ENCODE results near the gene P2RX2.
"Not testable (repeated sequence)": the region's sequence is repeated elsewhere in the genome, so short reads cannot be mapped to it uniquely, and the experiment has no call there.

The P2RX2 gene

DNA sequence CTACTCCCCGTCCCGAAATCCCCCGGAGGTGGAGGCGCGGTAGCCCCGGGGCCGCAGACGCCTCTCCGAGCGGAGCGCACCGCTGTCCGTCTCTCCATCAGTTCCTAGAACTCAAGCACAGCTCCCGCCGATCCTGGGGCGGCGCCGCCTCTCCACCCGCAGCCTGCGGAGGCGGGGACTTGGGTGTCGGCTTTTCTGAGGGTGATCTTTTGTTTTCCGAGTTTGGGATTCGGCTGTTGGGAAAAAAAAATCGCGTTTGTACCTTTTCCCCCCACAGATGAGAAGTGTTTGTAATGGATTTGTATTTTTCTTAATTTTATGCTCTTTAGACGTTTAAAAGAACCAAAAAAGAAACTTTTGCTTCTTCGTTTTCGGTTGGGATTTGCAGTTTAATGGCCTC, 34.8 kb upstream of the P2RX2 start:
- no peak for DNase-seq (ENCODE audit: low read depth in 2 of 2)

GRCh38 chr12:132584429-132584828, 34.1 kb upstream of the P2RX2 start:
- DNase-seq (ENCODE audit: low read depth in 2 of 2) = no peak

GRCh38 chr12:132585177-132585576, 33.4 kb upstream of the P2RX2 start:
- no peak for DNase-seq (ENCODE audit: low read depth in 2 of 2)

DNA sequence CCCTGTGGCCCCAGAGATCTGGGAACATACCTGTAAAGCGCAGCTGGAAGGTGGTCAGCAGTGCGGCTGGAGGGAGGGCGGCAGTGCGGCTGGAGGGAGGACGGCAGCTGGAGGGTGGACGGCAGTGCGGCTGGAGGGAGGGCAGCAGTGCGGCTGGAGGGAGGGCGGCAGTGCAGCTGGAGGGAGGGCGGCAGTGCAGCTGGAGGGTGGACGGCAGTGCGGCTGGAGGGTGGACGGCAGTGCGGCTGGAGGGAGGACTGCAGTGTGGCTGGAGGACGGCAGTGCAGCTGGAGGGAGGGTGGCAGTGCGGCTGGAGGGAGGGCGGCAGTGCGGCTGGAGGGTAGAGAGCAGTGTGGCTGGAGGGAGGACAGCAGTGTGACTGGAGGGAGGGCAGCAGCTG, 31.6 kb upstream of the P2RX2 start:
- no peak for DNase-seq (ENCODE audit: low read depth in 2 of 2)

- DNase-seq (ENCODE audit: low read depth in 2 of 2) = no peak
These were observed 30.8 kb upstream of the P2RX2 start for GRCh38 chr12:132587781-132588180.

DNA sequence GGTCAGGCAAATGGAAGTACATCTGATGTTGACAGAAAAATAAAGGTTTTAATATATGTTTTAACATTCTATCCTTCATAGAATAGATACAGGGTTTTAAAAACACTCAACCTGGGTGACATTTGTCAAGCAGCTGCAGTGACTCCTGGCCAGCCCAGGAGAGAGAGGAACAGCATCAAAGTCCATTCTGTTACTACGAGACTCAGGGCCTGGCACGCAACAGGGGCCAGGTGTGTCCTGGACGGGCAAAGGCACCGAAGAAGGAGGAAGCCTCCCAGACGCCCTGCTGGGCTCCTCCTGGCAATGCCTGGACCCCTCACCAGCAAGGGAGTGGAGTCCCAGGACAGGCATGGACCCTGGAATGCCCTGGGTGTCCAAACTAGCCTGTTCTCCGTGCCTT, 30.3 kb upstream of the P2RX2 start:
- DNase-seq (ENCODE audit: low read depth in 2 of 2) = no peak

DNA sequence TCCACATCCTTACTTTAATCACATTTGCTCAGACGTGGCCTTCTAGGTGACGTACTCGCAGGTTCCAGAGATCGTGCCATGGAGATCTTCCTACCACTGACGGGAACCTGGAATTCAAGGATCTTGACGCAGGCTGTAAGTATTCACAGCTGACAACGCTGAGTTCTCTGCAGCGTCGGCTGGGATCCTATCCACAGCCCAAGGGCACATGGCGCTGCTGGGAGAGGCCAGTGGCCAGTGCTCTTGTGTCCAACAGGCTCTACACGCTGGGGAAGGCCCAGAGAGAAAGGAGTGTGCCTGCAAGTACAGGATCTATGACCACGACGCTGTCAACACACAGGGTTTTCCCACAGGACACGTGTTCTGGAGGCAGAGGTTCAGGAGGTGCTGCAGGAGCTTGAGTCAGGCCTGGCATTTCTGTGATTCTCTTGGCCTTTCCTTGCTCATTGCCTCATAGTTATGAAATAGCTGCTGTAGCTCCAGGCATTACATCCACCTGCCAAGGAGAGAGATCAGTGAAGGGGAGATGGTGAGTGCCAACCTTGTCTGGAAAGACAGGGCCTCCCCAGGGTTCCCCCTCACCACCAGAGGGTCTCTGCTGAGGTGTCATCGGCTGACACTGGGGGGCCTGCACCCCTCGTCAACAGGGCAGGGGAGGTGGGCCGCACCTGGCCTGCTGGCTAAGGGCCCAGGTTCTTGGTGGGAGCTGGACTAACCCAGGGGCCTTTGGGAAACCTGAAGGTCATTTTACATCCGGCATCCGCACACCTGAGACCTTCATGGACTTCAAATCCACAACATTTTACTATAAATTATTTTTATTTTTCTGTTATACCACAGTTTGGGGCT, 29.5 kb upstream of the P2RX2 start:
- DNase-seq (ENCODE audit: low read depth in 2 of 2) = no peak

- no peak for DNase-seq (ENCODE audit: low read depth in 2 of 2)
These were observed 27.3 kb upstream of the P2RX2 start for GRCh38 chr12:132591107-132591935.

GRCh38 chr12:132592282-132592970, 26.1 kb upstream of the P2RX2 start:
- no peak for DNase-seq (ENCODE audit: low read depth in 2 of 2)

- no peak for DNase-seq (ENCODE audit: low read depth in 2 of 2)
These were observed 25.5 kb upstream of the P2RX2 start for GRCh38 chr12:132593071-132593470.

- no peak for DNase-seq (ENCODE audit: low read depth in 2 of 2)
These were observed 25.1 kb upstream of the P2RX2 start for GRCh38 chr12:132593521-132593920.

DNA sequence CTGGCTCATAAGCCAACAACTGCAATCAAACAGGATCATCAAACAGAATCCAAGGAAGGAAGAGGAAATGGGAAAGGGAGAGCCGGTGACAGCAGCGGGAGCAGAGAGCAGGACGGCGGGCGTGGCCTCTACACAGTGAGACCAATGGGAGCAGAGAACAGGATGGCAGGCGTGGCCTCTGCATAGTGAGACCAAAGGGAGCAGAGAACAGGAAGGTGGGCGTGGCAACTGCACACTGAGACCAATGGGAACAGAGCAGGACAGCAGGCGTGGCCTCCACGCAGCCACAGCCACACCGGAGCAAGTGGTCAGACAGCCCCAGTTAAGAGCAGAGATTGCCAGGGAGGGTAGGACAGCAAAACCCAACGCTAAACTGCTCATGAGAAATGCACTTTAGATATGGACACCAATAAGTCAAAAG, 24.6 kb upstream of the P2RX2 start:
- DNase-seq (ENCODE audit: low read depth in 2 of 2) = no peak

DNA sequence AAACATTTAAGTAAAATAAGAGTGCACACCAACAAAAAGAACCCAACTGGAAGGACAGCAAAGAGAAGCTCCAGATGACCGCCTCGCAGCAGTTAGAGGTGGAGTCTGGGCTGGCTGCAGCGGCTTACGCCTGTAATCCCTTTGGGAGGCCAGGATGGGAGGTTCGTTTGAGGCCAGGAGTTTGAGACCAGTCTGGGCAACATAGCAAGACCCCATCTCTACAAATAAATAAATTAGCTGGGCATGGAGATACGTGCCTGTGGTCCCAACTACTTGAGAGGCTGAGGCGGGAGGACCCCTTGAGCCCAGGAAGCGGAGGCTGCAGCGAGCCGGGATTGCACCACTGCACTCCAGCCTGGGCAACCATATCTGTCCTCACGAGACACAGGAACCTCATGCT, 23.4 kb upstream of the P2RX2 start:
- no peak for DNase-seq (ENCODE audit: low read depth in 2 of 2)

GRCh38 chr12:132596016-132596415, 22.6 kb upstream of the P2RX2 start:
- no peak for DNase-seq (ENCODE audit: low read depth in 2 of 2)

DNA sequence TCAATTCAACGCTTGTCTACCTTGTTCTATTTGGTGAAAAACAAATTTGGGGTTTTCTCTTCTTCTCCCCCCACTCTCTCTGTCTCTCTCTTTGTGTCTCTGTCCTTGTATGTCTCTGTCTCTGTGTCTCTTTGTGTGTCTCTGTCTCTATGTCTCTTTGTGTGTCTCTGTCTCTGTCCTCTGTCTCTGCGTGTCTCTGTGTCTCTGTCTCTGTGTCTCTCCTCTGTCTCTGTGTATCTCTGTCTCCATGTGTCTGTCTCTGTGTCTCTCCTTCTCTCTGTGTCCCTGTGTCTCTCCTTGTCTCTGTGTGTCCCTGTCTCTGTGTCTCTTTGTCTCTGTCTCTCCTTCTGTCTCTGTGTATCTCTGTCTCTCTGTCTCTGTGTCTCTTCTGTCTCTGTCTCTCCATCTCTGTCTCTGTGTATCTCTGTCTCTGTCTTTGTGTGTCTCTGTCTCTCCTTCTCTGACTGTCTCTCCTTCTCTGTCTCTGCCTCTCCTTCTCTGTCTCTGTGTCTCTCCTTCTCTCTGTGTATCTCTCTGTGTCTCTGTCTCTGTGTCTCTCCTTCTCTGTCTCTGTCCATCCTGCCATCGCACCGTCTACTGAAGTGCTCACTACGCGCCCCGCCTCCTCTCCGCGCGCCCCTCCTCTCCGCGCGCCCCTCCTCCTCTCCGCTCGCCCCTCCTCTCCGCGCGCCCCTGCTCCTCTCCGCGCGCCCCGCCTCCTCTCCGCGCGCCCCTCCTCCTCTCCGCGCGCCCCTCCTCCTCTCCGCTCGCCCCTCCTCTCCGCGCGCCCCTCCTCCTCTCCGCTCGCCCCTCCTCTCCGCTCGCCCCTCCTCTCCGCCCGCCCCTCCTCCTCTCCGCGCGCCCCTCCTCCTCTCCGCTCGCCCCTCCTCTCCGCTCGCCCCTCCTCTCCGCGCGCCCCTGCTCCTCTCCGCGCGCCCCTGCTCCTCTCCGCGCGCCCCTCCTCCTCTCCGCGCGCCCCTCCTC, 21.0 kb upstream of the P2RX2 start:
- no peak for DNase-seq (ENCODE audit: low read depth in 2 of 2)

- not testable (repeated sequence) for DNase-seq (ENCODE audit: low read depth in 2 of 2)
These were observed 19.1 kb upstream of the P2RX2 start for GRCh38 chr12:132599502-132599901.

DNA sequence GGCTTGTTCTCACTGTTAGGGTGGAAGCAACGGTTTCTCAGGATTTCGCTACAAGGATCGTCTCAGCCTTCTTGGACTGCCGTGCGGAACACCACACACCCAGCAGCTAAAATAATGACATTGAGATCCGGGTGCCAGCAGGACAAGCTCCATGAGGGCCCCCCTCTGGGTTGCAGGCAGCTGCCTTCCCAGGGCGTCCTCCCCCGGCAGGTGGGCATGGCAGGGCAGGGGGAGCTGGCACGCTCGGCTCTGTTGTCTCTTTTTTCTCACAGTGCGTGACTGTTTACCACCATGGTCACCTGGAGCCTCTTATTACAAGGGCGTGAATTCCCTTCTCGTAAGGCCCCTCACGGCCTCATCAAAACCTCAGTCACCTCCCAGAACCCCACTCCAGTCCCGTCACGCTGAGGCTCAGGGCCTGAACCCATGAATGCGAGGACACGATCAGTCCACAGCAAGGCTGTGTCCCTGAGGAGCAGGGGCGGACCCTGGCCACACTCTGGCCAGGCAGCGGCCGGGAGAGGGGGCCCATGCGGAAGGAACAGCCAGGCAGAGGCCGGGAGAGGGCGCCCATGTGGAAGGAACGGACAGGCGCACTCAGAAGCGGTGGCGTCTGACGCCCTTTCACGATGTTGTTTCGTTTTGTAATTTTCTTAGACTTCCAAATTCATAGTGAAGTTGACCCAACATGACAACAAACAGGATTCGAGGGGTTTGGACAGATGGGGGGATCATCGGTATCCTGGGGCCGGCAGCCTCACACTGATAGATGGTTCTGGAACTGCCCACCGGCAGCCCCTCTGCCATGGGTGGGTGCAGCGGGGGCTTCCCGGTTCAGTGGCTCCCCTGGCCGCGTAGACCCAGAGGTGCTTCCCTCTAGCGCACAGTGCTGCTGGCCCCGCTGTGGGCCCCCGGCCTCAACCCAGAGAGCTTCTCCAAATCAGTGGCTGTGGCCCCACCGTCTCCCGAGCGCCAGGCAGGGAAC, 18.2 kb upstream of the P2RX2 start:
- no peak for DNase-seq (ENCODE audit: low read depth in 2 of 2)

DNA sequence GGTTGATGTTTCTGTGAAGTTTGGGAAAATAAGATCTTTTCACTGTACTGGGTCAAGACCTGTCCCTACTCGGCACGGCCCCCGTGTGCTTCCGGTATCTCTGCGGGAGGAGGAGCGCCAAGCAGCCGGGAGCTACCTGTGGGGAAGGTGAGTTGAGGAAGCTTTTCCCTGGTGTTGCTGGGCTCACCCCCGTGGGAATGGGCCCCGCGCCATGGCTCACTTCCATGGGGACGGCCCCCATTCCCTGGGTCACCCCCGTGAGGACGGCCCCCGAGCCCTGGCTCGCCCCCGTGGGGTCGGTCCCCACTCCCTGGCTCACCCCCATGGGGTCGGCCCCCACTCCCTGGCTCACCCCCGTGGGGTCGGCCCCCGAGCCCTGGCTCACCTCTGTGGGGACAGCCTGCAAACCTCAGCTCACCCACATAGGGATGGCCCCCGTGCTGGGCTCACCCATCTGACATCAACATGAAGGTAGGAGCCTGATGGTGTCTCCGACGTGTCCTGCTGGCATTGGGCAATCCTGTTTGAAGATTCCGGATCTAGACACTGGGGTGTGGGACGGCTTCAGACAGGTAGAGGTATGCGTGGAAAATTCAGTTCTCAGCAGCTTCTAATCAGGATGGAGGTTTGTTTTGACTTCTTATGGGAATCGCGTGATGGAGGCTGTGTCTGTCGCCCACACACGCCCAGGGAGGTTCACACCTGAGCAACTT, 17.2 kb upstream of the P2RX2 start:
- no peak for DNase-seq (ENCODE audit: low read depth in 2 of 2)

DNA sequence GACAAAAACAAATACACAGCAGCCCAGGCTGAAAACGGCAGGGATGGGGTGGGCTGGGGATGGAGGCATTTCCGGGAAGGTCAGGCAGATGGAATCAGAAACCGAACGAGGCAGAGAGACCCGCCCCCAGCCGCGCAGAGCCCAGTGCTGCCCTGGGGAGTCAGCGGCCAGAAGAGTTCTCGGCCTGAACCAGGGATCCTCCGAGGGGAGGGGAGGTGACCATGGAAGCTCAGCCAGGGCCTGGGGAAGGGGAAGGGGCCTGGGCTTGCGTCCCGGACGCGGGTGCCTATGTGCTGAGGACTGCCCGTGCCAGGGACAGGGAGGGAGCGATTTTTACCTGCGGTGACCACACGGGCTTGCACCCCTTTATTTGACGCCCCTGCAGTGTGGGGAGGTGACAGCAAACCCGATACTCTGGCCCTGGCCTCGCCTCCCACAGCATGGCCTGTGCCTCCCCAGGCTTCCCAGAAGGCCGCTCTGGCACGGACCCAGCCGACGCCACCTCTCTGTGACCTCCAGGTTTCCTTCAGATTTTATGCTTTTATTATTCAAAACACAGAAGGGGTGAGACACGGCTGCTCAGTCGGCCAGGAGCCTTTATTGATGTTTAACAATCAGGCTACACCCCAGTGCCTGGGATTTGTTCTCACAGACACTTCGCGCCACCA, 15.9 kb upstream of the P2RX2 start:
- no peak for DNase-seq (ENCODE audit: low read depth in 2 of 2)
